HG03521 (cell line): ENCODE data around the gene COX6A2.

Experiments used
- ATAC-seq: cut with Tn5 transposase; IDR thresholded peaks from one replicate; pipeline ENCODE4 v1.9.1; 2021; ENCODE audit warnings: mild to moderate bottlenecking, moderate library complexity; ENCODE audit not compliant: unreplicated experiment

Gene COX6A2

GRCh38 chr16:31411024-31411844 lies 16.9 kb downstream of the COX6A2 start:
- ATAC-seq, result no peak

DNA sequence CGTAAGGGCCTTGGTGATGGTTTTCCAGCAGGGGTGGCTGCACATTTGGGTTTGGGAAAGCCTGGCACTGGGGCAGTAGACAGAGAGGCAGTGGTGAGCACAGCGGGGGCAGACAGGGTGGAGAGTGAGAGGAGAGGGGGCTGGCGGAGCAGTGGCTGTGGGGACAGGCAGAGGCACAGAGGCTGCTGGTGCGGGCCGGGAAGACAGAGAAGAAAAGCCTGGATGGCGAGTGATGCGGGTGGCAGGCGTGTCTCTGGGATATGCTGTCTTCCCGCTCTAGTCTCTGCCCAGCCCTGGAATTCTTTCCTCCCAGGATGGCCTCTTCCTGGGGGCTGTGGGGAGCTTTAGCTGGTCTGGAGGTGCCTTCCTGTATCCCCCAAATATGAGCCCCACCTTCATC lies 18.1 kb downstream of the COX6A2 start:
- ATAC-seq, result no peak

DNA sequence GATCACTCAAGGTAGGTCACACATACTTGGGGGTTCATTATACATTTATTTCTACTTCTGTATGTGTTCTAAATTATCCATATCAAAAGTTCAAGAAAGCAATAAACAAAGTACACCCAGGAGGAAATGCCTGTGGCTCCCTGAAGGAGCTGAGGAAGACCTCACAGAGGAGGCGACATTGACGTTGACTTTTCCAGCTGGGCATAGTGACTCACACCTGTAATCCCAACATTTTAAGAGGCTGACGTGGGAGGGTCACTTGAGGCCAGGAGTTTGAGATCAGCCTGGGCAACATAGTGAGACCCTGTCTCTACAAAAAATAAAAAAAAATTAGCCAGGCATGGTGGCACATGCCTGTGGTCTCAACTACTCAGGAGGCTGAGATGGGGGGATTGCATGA lies 18.7 kb downstream of the COX6A2 start:
- ATAC-seq, result no peak

DNA sequence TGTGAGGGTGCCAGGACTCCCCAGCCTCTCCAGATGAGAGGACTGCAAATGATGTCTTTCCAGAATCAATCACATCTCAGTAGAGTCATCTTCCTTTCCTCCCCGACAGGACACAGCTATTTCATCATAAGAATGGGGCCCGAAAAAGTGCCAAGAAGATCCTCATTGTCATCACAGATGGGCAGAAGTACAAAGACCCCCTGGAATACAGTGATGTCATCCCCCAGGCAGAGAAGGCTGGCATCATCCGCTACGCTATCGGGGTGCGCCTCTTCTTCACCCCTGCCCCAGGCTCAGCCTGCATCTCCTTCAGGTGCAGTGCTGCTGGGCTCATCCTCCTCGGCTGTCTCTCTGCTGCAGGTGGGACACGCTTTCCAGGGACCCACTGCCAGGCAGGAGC lies 20.8 kb downstream of the COX6A2 start:
- ATAC-seq, result no peak

- no peak for ATAC-seq
Measured at GRCh38 chr16:31404353-31405064, 23.7 kb downstream of the COX6A2 start.

- no peak for ATAC-seq
Measured at GRCh38 chr16:31403590-31404352, 24.4 kb downstream of the COX6A2 start.

DNA sequence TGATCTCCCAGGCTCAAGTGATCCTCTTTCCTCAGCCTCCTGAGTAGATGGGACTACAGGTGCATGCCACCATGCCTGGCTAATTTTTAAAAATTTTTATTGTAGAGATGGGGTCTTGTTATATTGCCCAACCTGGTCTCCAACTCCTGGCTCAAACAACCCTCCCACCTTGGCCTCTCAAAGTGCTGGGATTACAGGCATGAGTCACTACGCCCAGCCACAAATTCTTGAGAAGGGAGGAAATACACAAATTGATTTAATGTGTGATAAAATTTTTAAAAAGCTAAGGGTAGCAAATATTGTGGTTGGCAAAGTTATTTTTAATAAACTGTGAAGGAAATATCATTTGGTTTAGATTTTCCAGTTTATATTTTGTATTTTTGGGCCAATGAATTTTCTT lies 25.5 kb downstream of the COX6A2 start:
- ATAC-seq, result no peak

- no peak for ATAC-seq
Measured at GRCh38 chr16:31401436-31401835, 26.7 kb downstream of the COX6A2 start.

DNA sequence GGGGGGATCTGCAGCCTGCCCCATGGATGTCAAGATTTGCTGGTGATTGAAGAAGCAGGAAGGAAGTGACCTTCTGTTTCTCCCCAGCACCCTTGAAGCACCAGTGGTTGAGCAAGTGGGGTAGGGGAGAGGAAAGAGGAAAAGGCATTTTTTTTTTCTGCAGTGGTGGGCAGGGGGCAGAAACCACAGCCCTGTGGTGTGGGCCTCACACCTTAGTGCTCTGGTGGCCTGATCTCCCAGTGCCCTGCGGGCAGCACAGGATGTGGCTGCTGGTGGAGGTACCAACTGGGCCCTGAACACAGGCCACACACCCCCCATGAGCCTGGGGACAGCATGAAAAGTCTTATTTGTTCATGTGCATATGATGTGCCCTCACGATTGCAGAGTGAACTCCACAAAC lies 28.0 kb downstream of the COX6A2 start:
- no peak for ATAC-seq

DNA sequence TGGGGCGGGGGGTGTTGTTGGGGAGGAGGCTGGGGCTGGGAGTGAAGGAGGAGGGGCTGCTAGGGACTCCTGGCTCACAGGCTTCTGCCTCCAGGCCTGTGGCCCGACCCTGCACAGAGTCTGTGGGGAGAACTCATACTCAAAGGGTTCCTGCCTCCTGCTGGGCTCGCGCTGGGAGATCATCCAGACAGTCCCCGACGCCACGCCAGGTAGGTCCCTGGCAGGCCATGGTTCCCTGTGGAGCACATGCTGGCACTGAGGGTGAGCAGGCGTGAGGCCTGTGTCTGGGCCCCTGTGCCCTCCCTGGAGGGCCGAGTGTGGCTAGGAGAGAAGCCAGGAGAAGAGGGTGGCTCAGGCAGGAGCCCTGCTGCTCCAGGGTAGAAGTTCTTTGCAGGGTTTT lies 30.5 kb downstream of the COX6A2 start:
- ATAC-seq, result no peak

- ATAC-seq, result no peak
Measured at GRCh38 chr16:31397096-31397660, 31.0 kb downstream of the COX6A2 start.

DNA sequence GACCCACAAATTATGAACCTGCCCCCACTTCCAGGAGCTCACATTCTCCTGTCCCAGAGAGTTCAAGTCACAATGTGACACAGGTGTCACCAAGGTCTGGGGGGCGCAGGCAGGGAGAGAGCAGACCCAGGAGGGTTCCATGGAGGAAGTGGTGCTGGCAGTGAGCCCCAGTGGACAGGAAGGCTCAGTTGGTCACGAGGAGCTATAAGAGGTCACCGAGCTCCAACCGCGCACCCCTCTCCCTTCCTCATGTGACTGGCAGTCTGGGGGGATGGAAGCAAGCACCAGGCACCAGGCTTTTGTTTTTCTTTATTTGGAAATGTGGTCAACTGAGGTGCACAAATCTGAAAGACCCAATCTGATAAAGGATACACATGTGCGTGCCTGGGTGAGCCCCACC lies 32.5 kb downstream of the COX6A2 start:
- ATAC-seq, result no peak

GRCh38 chr16:31393056-31393455 lies 35.1 kb downstream of the COX6A2 start, which contains the start of gene ITGAD:
ITGAD (plus strand) TSS chr16:31393335; CDS start chr16:31393361, 26 bp downstream.
- no peak for ATAC-seq

DNA sequence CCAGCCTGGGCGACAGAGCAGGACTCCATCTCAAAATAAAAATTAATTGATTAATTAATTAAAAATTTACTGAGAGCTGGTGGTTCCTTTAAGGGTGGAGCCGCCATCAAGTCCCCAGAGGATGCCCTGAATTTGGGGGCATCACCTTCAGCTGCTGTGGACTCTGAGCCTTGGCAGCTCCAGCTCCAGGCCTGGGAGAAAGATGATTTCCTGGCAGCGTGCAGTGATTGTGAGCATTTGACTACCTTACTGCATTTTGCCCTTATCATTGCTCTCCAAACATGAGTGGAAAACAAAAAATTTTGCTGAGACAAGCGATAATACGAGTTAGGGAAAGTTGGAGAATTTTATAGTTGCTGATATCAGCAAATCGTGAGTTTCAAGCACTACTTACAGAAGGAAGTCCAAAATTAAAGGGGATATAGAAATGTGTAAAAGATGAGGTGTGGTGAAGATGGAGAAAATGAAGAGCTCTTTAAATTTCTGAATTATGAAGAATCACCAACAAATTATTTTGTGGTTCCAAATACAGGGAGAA lies 37.6 kb downstream of the COX6A2 start:
- ATAC-seq, result no peak

GRCh38 chr16:31388535-31388934 lies 39.6 kb downstream of the COX6A2 start:
- ATAC-seq, result no peak

DNA sequence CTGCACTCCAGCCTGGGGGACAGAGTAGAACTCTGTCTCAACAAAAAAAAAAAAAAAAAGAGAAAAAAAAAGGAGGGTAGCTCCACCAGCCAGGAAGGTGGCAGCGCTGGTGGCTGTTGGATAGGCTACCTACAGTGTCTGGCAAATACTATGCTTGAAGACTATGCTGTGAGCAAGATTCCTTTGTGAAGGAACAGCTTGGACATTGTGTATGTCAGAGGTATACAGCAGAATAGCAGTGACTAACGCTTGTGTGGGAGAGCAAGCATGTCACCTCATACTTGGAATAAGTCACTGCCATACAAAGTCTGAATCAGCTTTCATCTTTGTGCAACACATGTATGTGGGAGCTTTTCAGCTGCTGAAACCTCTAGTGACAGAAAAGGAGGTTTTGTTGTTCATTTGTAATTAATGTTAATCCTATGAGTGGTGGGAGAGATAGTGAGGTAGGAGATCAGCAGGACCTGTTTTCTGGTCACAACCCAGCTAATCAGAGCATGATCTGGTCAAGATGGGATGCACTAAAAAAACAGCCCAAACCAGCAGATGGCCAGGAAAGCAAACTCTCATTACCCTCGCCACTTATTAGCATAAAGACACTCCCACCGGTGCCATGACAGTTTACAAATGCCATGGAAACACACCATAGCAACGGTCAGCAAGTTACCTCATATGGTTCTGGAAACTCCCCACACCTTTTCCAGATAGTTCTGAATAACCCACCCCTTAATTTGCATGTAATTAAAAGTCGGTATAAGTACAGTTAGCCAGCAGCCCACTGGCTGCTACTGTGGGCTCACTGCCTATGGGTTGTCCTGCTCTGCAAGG lies 41.8 kb downstream of the COX6A2 start:
- ATAC-seq, result no peak

- no peak for ATAC-seq
Measured at GRCh38 chr16:31385680-31386079, 42.5 kb downstream of the COX6A2 start.

GRCh38 chr16:31382485-31383161 lies 45.5 kb downstream of the COX6A2 start:
- ATAC-seq, result no peak

DNA sequence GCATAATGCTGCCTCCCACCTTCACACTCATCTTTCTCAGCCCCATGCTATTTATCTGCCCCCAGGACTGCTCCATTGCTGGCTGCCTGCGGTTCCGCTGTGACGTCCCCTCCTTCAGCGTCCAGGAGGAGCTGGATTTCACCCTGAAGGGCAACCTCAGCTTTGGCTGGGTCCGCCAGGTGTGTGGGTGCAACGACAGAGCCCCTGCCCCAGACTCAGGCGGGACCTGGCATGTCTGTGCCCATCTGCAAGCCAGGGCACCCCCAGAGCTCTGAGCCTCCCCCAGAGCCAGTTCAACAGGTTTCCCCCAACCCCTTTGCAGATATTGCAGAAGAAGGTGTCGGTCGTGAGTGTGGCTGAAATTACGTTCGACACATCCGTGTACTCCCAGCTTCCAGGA lies 48.0 kb downstream of the COX6A2 start:
- no peak for ATAC-seq
